GM19467 (cell line): ENCODE data around the gene PTGES2.

Experiments used
- ATAC-seq: cut with Tn5 transposase; IDR thresholded peaks from one replicate; pipeline ENCODE4 v1.9.1; 2021; ENCODE audit warnings: mild to moderate bottlenecking, moderate library complexity; ENCODE audit not compliant: unreplicated experiment

Gene PTGES2

DNA sequence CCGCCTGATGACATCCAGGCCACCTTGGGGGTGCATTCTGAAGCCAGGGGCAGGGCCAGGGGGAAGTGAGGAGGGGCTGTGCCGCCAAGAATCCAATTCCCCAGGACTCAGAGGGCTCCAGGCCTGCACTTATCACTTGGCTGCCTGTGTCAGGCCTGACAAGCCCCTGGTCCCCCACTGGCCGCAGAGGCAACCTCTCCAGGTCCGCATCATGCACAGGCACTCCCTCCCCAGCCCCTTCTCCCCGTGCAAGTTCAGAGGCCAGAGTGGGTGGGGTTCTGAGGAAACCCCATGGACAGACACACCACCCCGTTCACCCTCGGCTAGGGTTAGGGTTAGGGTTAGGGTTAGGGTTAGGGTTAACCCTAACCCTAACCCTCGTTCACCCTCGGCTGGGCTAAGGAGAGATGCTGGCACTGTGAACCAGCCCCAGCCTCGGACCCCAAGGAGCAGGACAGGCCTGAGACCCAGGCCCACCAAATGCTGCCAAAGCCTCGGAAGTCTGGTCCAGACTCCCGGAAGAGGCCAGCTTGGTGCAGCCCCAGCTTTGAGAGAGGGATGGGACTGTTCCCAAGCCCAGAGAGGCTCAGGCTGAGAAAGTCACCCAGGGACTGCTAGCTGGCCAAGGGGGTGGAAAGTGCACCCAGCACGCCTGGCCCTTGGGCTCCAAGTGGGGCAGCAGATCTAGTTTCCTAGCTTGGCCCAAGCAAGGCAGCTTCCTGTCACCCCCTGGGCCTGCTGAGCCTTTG, 26.6 kb upstream of the PTGES2 start:
- no peak for ATAC-seq

DNA sequence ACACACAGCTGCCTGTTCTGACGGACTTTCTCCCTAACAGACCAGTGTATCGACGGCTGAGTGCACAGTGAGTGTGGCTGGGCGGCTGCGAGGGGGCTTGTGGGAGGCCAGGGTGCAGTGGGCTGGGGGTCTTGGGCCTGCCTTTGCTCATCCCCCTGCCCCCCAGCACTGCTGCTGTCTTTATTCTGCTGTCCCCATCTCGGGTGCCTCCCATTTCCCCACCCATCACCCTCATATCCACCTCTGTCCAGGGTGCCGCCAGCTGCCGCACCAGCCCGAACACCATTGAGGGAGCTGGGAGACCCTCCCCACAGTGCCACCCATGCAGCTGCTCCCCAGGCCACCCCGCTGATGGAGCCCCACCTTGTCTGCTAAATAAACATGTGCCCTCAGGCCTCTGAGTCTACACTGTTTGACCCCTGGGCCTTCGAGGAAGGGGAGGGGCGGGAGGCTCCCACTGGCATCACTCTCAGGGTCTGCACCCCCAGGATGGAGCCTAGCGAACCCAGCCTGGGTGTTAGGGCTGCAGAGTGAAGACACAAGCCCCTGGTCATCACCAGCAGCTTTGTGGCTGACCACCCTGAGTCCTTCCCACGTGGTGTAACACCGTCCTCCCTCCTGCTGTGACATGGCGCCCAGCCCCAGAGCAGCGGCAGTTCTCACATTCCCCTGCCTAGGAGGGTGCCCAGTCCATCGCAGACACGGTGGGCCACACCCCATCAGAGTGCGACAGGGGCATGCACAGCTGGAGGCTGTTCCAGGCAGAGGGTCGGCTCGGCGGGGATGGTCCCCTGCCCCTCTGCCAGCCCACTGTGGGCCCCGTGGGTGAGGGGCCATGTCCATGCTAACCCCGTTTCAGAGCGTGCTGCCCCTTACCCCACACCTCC, 25.8 kb upstream of the PTGES2 start:
- no peak for ATAC-seq

GRCh38 chr9:128152133-128153059, 24.9 kb upstream of the PTGES2 start:
- ATAC-seq = no peak

DNA sequence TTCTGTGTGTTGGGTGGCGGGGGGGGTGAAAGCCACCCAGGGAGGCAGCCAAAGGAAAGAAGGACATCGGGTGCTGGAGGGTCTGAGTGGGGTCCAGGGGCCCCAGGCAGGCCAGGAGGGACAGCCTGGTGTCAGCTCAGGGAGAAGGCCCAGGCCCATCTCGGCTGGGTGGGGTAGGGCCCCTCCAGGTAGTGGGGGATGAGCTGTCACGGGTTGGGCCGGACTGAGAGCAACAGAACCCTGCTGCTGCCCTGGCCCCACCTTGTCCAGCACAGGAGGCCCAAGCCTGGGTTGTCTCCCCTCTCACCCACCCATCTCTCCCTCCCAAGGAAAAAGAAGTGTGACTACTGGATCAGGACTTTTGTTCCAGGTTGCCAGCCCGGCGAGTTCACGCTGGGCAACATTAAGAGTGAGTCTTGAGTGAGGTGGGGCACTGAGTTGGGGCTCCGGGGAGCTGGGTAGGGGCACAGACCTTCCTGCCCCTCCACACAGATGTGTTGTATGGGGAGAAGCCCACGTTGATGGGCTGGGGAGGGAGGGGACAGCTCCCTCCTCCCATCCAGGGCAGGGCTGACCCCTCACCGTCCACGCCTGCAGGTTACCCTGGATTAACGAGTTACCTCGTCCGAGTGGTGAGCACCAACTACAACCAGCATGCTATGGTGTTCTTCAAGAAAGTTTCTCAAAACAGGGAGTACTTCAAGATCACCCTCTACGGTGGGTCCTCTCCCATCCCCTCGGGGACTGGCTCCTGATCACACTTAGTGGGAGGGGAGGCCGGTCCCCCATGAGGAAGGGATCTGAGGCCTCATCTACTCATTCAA, 24.0 kb upstream of the PTGES2 start:
- ATAC-seq = no peak

- no peak for ATAC-seq
These were observed 23.2 kb upstream of the PTGES2 start for GRCh38 chr9:128150594-128151308.

GRCh38 chr9:128149951-128150593, 22.5 kb upstream of the PTGES2 start:
- ATAC-seq = no peak

DNA sequence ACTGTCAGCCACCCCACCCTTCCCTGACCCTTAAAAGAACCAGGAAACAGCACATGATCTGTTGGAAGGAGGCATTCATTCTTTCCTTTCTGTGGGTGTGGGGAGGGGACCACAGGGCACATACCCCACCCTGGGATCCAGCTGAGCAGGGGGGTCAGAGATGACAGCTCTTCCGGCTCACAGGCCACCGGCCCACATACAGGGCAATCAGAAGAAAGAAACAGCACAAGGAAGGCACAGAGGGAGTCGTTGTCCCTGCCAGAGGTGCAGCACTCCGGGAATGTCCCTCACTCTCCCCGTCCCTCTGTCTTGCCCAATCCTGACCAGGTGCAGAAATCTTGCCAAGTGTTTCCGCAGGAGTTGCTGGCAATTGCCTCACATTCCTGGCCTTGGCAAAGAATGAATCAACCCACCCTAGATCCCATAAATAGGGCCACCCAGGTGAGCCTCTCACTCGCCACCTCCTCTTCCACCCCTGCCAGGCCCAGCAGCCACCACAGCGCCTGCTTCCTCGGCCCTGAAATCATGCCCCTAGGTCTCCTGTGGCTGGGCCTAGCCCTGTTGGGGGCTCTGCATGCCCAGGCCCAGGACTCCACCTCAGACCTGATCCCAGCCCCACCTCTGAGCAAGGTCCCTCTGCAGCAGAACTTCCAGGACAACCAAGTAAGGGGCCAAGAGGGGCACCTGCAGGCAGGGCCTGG, 21.6 kb upstream of the PTGES2 start, which contains the start of gene LCN2:
Gene LCN2 (plus strand): TSS at position 453 of the 701 bp plus-strand sequence. CDS start 73 bp downstream, at position 526.
- ATAC-seq = no peak

DNA sequence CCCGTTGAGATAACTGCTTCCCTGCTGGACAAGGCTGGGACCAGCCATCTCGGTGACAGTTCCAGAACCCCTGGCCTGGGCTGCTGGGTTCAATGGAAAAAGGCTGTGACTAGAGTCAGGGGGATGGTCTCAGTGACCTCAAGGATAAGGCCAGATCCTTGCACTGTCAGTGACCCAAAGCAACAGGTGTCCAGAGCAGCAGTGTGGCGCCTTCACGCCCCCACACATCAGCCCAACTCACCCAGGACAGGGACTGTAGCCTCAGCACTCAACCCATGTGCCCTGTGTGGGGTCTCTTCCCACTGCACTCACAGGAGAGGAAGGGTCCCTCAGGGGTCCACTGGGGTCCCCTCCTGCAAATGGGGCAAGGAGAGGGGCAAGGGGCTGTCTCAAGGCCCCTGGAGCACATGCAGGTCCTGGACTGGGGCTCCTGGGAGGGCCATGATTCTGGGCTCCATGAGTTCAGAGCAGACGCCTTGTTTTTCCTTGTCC, 21.0 kb upstream of the PTGES2 start:
- no peak for ATAC-seq

DNA sequence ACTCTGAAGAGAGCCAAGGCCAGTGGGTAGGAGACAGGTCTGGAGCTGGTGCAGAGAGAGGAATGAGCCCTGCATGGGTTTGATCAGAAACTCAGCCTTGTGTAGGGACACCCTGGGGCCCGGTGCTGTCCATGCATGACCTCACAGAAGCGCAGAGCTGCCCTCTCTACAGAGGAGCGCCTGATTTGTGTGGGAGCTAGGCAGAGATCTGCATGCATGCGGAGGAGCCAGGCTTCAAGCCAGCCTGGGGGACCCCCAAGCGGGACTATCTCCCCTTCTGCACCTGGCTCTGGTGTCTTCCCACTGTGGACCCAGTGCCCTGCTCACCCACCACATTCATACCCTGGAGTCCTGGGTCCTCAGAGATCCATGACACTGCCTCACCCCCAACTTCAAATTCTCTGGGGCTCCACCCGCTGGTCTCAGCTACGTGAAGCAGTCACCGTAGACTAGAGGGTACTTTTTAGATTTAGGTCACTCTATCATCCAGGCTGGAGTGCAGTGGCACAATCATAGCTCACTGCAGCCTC, 19.1 kb upstream of the PTGES2 start:
- no peak for ATAC-seq

DNA sequence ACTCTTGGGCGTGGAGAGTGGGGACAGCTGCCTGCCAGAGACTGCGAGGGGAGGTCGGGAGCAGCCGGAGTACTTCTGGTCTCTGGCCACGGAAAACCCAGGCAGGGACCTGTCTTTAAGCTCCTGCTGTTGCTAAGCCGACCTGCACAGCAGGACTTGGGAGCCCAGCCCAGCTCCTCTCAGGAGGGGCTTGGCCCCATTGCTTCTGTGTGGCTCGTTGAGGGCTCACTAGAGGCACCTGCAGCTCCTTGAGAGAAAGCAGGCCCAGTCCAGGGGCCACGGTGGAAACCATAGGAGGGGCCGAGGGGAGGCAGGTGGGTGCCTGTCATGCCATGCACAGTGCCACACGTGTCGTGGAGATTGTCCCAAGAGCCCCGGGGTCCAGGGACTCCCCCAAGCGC, 18.4 kb upstream of the PTGES2 start:
- no peak for ATAC-seq

DNA sequence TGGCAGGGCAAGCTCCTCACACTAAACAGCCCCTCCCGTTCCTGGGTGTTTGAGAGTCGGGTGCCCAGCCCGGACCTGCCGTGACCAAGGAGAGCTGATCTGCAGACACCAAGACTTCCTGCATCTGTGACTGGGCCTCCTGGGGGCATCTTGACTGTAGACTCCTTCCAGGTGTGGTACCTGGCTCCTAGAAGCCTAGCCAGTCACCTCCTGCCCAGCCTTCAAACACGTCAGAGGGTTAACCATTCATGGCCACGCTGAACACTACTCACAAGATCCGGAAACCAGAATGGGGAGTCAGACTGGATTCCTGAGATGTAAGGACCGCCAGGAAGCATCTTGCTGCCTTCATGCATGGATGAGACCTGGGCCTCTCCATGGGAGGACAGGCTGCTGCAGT, 18.0 kb upstream of the PTGES2 start:
- no peak for ATAC-seq

DNA sequence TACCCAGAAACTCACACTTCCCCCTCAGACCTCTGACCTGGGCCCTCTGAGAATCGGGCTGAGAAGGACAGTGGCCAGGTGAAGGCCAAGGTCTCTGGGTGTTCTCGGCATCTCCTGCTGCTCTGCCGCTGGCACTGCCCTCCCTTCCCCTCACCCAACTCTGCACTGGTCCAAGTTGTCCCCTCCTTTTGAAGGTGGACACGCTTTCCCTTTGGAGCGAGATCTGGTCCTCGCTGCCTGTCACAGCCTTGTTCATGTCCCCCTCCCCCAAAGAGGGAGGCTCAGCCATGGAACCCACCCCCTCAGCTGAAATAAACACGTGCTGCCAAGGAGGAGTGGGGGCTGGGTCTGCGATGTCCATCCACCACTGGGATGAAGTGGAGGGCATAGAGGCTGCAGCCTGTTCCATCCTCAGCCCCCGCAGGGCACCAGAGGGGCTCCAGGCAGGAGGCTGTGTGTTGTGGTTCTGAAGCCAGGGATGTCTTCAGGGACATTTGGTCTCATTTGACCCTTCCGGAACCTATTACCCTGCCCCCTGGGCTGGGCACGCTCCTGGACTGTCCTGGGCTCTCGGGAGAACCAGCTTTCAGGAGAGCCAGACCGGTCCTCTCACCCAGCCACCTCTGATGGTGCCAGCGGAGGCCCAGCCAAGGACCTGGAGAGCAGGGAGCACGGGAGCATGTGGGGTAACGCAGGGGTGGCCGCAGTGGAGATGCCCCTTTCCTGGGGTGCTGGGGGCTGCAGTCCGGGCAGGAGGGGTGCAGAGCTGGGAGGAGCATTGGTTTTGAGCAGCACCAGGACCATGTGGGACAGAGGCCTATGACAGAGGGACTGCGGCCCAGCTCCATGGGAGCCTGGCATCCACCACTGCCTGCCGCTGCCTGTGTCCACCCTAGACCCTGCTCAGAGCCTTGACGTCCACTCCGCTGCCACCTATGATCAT, 17.0 kb upstream of the PTGES2 start:
- ATAC-seq = no peak

GRCh38 chr9:128143525-128144238, 16.2 kb upstream of the PTGES2 start:
- ATAC-seq = no peak

DNA sequence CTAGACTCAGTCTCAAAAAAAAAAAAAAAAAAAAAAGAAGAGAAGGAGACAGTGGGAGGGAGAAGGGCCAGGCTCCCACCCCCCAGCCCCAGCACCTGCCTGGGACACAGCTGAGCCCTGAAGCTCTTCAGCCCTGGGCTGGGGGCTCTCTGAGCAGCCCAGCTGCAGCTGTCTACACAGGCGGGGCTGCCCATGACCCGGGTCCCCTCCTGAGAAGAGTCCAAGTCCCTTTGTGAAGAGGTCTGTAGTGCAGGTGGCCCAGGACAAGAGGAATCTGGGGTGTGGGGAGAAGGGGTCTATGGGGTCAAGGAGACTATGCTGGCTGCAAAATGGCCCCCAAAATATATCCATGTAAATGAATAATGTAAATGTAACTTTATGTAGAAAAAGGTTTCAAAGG, 15.1 kb upstream of the PTGES2 start:
- no peak for ATAC-seq

DNA sequence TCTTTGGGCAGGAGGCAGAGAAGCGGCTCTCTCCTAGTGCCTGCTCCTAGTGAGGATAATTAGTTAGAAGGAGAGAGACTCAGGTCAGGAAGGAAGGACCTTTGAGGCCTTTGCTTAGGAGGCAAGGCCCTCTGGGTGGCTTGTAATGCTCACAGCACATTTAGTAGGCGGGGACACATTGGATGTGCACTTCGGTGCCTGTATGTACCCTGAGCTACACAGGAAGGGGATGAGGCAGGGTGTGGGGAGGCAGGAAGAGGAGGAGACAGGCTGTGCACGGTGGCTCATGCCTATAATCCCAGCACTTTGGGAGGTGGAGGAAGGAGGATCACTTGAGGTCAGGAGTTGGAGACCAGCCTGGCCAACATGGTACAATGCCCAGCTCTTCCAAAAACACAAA, 14.5 kb upstream of the PTGES2 start:
- ATAC-seq = no peak

DNA sequence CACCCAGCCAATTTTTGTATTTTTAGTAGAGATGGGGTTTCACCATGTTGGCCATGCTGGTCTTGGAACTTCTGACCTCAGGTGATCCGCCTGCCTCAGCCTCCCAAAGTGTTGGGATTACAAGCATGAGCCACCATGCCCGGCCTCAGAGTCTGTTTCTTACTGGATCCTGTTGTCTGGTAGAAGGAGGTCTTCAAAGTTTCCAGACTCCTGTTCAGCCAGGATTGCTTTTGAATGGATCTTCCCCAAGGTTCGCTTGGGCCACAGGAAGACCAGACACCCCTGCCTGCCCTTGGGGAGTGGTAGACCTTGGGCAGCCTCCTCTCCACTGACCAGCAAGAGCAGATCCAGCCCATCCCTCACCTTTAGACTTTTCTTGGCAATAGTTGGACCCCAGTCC, 14.1 kb upstream of the PTGES2 start:
- ATAC-seq = no peak
